ENCODE results near the gene SFTPD.
"Not testable (repeated sequence)": the region's sequence is repeated elsewhere in the genome, so short reads cannot be mapped to it uniquely, and the experiment has no call there.

GRCh38 chr10:79901571-79901970 lies 47.3 kb downstream of the SFTPD start:
- not testable (repeated sequence) for TF ChIP-seq CTCF (conservative IDR thresholded peaks at IDR 0.05; ENCODE audit: low read depth, low read length); EZH2 (IDR thresholded peaks at IDR 0.05; ENCODE audit: borderline replicate concordance, low read depth, low read length, poor library complexity, severe bottlenecking)

Measured in A673 (cell line).